HG02981 (cell line): ENCODE data around the gene NBPF6.
"Not testable (repeated sequence)": the region's sequence is repeated elsewhere in the genome, so short reads cannot be mapped to it uniquely, and the experiment has no call there.

ENCODE experiments used
- ATAC-seq: cut with Tn5 transposase; IDR thresholded peaks from one replicate; pipeline ENCODE4 v1.9.1; 2021; ENCODE audit warnings: mild to moderate bottlenecking, moderate library complexity; ENCODE audit not compliant: unreplicated experiment

NBPF6 gene

DNA sequence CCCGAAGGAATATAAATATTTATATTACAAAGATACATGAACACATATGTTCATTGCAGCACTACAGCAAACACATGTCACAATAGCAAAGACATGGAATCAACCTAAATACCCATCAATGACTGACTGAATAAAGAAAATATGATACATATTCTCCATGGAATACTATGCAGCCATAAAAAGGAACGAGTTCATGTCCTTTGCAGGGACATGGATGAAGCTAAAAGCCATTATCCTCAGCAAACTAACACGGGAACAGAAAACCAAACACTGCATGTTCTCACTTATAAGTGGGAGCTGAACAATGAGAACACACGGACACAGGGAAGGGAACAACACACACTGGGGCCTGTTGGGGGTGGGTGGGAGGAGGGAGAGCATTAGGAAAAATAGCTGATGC, 46.7 kb downstream of the NBPF6 start:
- ATAC-seq: not testable (repeated sequence)

DNA sequence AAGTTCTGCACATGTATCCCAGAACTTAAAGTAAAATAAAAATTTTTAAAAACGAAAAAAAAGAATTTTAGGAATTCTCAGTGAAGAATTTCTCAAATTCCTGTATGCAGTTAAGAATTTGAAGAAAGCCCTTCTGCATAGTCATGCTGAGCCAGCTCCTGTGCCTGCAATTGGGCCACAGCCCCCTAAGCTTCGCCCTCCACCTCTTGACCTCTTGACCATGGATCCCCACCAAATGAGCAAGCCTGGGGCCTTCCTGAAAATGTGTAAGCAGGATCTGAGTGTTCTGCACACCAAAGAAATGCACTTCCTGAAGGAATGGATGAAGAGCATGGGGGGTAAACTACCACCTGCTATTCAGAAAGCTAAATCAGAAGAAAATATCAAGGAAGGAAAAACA, 52.0 kb downstream of the NBPF6 start:
- ATAC-seq: no peak

DNA sequence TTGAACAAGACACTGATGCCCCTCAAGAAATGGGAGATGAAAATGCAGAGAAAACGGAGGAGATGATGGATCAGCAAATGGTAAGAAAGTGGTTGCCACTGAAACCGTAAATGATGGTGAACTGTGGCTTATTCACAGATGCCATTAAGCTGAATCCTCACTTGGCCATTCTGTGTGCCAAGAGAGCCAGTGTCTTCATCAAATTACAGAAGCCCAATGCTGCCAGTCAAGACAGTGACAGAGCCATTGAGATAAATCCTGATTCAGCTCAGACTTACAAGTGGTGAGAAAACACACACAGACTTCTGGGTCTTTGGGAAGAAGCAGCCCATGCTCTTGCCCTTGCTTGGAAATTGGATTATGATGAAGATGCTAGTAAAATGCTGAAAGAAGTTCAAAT, 52.5 kb downstream of the NBPF6 start:
- ATAC-seq: no peak

DNA sequence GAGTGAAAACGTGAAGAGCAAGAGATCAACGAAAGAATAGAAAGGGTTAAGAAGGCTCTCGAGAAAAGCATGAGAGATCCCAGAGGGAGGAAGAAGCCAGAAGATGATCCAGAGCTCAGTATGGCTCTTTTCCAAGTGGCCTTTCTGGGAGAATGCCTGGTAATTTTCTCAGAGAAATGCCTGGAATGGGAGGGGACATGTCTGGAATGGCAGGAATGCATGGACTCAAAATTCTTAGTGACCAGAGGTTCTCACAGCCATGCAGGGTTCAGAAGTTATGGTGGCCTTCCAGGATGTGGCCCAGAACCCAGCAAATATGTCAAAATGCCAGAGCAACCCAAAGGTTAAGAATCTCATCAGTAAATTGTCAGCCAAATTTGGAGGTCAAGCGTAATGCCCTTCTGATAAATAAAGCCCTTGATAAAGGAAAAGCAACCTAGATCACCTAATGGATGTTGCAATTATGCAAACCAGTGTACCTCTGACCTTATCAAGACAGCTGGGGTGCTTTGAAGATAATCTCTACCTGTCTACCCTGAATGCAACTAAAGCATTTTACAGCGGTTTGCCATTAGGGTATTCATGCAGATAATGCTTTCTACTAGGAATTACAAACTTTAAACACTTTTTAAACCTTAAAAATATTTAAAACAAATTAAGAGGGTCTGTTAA, 53.1 kb downstream of the NBPF6 start:
- ATAC-seq: no peak

- no peak for ATAC-seq
Observed at GRCh38 chr1:108504447-108504846, 54.3 kb downstream of the NBPF6 start.

DNA sequence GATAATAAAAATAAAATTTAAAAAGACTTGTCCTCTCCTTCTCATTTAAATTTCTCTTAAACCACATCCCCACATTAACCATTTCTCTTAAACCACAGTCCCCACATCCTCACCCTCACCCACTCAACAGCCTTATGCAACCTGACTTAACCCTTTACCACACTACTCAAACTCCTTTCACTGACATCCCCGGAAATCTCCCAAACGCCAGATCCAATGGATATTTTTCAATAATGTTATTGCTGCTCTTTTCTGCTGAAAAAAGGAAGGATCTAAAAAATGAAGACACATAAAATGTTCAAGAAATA, 55.6 kb downstream of the NBPF6 start:
- ATAC-seq: no peak

DNA sequence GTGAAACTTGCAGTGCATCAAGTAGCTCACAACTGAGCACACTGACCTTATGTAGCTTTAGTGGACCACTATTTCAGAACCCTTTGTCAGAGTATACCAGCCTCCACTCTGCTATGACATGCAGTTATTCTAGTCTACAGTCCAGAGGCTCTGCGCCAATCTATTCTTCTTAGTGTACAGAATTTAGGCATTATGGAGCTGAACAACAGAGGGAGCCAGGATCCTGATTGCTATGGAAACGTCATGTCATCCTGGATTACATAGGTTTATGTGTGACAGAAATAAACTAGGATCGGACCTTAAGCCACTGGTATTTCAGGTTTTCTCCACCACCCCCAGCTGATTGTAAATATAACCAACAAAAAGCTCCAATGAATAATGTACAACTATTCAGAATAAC, 61.6 kb downstream of the NBPF6 start:
- no peak for ATAC-seq

DNA sequence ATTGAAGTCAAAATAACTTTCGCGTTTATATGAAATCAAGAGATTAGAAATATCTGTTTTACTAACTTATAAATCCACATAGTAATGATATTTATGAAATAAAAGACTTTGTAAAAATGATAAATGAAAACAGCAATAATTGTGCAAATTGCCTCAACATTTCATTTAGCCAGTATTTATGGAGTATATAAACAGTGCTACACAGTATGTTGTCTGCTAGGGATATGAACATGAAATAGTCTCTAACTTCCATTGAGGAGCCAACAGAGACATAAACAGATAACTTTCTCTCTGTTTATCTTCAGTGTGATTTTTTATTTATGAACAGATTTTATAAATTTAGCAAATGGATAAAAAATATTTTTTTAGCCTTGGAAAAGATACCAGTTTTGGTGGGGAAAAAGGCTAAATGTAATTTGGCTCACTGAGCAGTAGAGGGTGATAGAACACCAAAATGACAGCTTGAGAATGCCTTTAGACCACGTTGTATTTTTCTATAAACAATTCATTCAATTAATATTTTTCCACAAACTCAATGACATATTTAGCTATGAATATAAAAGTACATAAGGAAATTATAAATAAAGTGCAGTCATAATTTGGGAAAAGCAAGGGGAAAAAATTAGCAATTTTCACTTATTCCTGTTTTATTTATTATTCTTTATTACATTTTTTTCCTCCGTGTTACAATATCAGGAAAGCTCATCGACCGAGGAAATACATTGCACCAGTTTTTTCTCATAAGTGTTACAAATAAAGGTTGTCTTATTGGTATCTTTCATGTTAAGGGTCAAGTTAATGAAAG, 62.3 kb downstream of the NBPF6 start:
- no peak for ATAC-seq

DNA sequence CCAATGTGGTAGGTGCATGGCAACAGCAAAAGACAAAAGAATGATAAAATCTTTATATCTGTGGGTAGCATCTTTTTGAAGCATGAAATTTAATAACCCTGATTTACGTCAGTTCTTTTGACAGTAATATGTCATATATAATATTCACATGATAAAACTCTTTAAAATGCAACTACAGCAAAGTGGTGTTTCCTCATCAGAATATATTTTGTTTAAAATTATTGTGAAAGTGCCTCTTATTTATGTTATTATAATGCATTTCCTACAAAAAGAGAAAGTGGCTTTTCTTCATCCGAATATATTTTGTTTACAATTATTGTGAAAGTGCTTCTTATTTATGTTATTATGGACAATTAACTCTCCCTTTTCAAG, 62.9 kb downstream of the NBPF6 start:
- ATAC-seq: no peak

- ATAC-seq: not testable (repeated sequence)
Observed at GRCh38 chr1:108513914-108514313, 63.8 kb downstream of the NBPF6 start.

DNA sequence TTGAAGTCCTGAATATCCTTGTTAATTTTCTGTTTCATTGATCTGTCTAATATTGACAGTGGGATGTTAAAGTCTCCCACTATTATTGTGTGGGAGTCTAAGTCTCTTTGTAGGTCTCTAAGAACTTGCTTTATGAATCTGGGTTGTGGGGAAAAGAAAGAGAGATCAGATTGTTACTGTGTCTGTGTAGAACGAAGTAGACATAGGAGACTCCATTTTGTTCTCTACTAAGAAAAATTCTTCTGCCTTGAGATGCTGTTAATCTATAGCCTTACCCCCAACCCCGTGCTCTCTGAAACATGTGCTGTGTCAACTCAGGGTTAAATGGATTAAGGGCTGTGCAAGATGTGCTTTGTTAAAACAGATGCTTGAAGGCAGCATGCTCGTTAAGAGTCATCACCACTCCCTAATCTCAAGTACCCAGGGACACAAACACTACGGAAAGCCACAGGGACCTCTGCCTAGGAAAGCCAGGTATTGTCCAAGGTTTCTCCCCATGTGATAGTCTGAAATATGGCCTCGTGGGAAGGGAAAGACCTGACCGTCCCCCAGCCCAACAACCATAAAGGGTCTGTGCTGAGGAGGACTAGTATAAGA, 67.3 kb downstream of the NBPF6 start:
- not testable (repeated sequence) for ATAC-seq
